ENCODE data around the gene MSLN. TPM values are rescaled to one million over a fixed set of nuclear protein-coding genes. Genes with fewer than 3 reads are reported as not detected.

Gene MSLN
- polyA plus RNA-seq, 1 of the 3 experiments (the other 2 are of a cell fraction), result 0.02 TPM

DNA sequence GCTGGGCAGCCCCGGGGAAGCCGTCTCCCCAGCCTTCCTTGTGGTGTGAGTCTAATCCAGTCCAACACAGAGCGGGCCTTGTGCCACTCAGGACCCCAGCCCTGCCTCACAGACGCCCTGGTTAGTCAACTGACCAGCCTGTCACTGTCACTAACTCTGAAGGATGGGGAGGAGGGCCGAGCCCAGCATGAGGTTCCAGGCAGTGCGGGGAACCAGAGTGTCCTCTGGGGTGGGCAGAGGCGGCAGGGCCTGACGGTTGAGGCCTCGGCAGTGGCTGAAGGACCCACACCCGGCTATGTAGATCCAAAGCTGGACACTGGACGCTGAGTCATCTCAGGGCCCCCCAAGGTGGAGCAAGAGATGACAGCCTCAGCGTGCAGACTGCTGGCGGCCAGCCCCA lies 19.0 kb downstream of the MSLN start:
- Histone ChIP-seq H4K20me1 (ENCODE audit: insufficient read depth) (no peaks in the 10 kb centered on the region), H3K36me3 (replicated peaks in 1 of 2; ENCODE audit: control insufficient read depth in 1 of 2, insufficient read depth in 2 of 2, low read length in 1 of 2) (peaks cover 0 to under 1% of the 10 kb centered on the region in 2 experiments), H3K9me3 (no peaks in the 10 kb centered on the region), H3F3A (replicated peaks; ENCODE audit: insufficient read depth) (no peaks in the 10 kb centered on the region), H3K4me3 (ENCODE audit: low read depth in 2 of 2, low read length in 1 of 2) (no peak overlapping the region), H2AFZ (ENCODE audit: low read depth) (no peak overlapping the region), H3K9ac (no peak overlapping the region), H3K27ac (ENCODE audit: low read depth in 2 of 2, low read length in 1 of 2) (no peak overlapping the region), H3K79me2 (ENCODE audit: insufficient read depth) (no peaks in the 10 kb centered on the region), H3K4me1 (ENCODE audit: control insufficient read depth in 1 of 2, insufficient read depth in 2 of 2, low read depth in 1 of 2, low read length in 1 of 2) (peaks cover 0 to 8% of the 10 kb centered on the region in 2 experiments; a peak in 1 of 4 replicates), H3K27me3 (ENCODE audit: insufficient read depth) (peaks cover 17% of the 10 kb centered on the region; the same call in 1 of the 2 replicates), H3K4me2 (no peak overlapping the region), H3K9me2 (no peaks in the 10 kb centered on the region)
- TF ChIP-seq, protein P1, sequence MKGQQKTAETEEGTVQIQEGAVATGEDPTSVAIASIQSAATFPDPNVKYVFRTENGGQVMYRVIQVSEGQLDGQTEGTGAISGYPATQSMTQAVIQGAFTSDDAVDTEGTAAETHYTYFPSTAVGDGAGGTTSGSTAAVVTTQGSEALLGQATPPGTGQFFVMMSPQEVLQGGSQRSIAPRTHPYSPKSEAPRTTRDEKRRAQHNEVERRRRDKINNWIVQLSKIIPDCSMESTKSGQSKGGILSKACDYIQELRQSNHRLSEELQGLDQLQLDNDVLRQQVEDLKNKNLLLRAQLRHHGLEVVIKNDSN (IDR thresholded peaks at IDR 0.05; ENCODE audit: borderline replicate concordance, low read depth), result no peak
- no peak for TF ChIP-seq RCOR1 (IDR thresholded peaks at IDR 0.05; ENCODE audit: low read length)
- no peak for TF ChIP-seq NRF1 (IDR thresholded peaks at IDR 0.05; ENCODE audit: low read depth, low read length)
- TF ChIP-seq, protein P2, sequence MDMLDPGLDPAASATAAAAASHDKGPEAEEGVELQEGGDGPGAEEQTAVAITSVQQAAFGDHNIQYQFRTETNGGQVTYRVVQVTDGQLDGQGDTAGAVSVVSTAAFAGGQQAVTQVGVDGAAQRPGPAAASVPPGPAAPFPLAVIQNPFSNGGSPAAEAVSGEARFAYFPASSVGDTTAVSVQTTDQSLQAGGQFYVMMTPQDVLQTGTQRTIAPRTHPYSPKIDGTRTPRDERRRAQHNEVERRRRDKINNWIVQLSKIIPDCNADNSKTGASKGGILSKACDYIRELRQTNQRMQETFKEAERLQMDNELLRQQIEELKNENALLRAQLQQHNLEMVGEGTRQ (IDR thresholded peaks at IDR 0.05; ENCODE audit: borderline replicate concordance, low read depth, low read length), result no peak
- TF ChIP-seq, protein P3, sequence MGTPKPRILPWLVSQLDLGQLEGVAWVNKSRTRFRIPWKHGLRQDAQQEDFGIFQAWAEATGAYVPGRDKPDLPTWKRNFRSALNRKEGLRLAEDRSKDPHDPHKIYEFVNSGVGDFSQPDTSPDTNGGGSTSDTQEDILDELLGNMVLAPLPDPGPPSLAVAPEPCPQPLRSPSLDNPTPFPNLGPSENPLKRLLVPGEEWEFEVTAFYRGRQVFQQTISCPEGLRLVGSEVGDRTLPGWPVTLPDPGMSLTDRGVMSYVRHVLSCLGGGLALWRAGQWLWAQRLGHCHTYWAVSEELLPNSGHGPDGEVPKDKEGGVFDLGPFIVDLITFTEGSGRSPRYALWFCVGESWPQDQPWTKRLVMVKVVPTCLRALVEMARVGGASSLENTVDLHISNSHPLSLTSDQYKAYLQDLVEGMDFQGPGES (IDR thresholded peaks at IDR 0.05; ENCODE audit: low read depth, low read length), result no peak
- CTCF ChIA-PET, result interaction anchor here (0.6 kb wide), 1 partner anchor 716 kb away, joined by 3 read pairs; no protein-coding TSS in a partner anchor
- DNase-seq, result no peak
- WGBS (ENCODE audit: low lambda C conversion rate), result 60% methylated on average over 1 of the region's 13 CpGs
- POLR2A ChIA-PET, result no interaction called here

DNA sequence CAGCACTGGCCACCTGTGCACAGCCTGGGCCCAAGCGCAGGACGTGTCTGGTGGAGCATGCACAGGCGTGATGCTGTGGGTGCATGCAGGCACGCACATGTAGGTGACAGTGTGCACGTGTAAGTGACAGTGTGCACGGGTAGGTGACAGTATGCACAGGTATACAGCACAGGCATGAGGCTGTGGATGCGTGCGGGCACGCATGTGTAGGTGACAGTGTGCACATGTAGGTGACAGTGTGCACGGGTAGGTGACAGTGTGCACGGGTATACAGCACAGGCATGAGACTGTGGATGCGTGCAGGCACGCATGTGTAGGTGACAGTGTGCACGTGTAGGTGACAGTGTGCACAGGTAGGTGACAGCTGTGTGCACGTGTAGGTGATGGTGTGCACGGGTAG lies 19.8 kb downstream of the MSLN start:
- ChIA-PET CTCF (interaction anchor here (0.6 to 8.9 kb wide), 3 partner anchors 66 to 715 kb away, joined by 3 to 127 read pairs (median 3); partner anchors contain the start of gene METRN), POLR2A (interaction anchor here (0.8 kb wide), 1 partner anchor 57 kb away, joined by 4 read pairs; no protein-coding TSS in a partner anchor)
- H3K9me3 ChIP-seq, result no peaks in the 10 kb centered on the region
- H3K79me2 ChIP-seq (ENCODE audit: insufficient read depth), result no peaks in the 10 kb centered on the region
- no peak for TF ChIP-seq EP300 (IDR thresholded peaks at IDR 0.05; ENCODE audit: borderline replicate concordance in 1 of 2, low read depth in 1 of 2, low read length in 1 of 2)
- no peak overlapping the region for H3K27ac ChIP-seq (ENCODE audit: low read depth in 2 of 2, low read length in 1 of 2)
- H3K36me3 ChIP-seq (replicated peaks in 1 of 2; ENCODE audit: control insufficient read depth in 1 of 2, insufficient read depth in 2 of 2, low read length in 1 of 2), result peaks cover 0 to 3% of the 10 kb centered on the region in 2 experiments
- H4K20me1 ChIP-seq (ENCODE audit: insufficient read depth), result peaks cover 5% of the 10 kb centered on the region; the same call in 1 of the 2 replicates
- no peak overlapping the region for H2AFZ ChIP-seq (ENCODE audit: low read depth)
- no peaks in the 10 kb centered on the region for H3F3A ChIP-seq (replicated peaks; ENCODE audit: insufficient read depth)
- H3K27me3 ChIP-seq (ENCODE audit: insufficient read depth), result peaks cover 17% of the 10 kb centered on the region; the same call in 1 of the 2 replicates
- H3K9me2 ChIP-seq, result no peaks in the 10 kb centered on the region
- no peak overlapping the region for H3K4me3 ChIP-seq (ENCODE audit: low read depth in 2 of 2, low read length in 1 of 2)
- DNase-seq, result no peak
- no peak overlapping the region for H3K9ac ChIP-seq
- no peak overlapping the region for H3K4me2 ChIP-seq
- WGBS (ENCODE audit: low lambda C conversion rate), result 61% methylated on average over 16 of the region's 16 CpGs
- H3K4me1 ChIP-seq (ENCODE audit: control insufficient read depth in 1 of 2, insufficient read depth in 2 of 2, low read depth in 1 of 2, low read length in 1 of 2), result peaks cover 0 to 8% of the 10 kb centered on the region in 2 experiments; a peak in 1 of 4 replicates
